H1 (cell line): ENCODE data around the gene TLX1. TPM values are rescaled to one million over a fixed set of nuclear protein-coding genes. Genes with fewer than 3 reads are reported as not detected.

ENCODE experiments used
- CTCF ChIA-PET: fragments of 300-600 bp; sonication (Branson Sonifier 250); formaldehyde crosslinking; loops from one replicate; lab custom pipeline; 2021; ENCODE audit not compliant: partially characterized antibody; lab: Charles Lee
- POLR2A ChIA-PET: fragments of 300-600 bp; sonication (Branson Sonifier 250); formaldehyde crosslinking; loops from one replicate; lab custom pipeline; 2021; ENCODE audit warnings: inconsistent platforms; ENCODE audit not compliant: partially characterized antibody; lab: Charles Lee
- DNase-seq, 2 experiments: peaks; one replicate each; pipeline versions ENCODE4 v3.0.0 to v3.0.0-alpha.2; 2010 to 2022; ENCODE audit warnings: low spot score in 2 of 2, low read depth in 1 of 2, mixed read lengths in 1 of 2
- FAIRE-seq: peaks from 2 replicates; lab custom pipeline; 2011; peaks lifted over from hg19 to GRCh38; lab: Jason Lieb, UNC
- H2AFZ ChIP-seq: 2 replicates; pipeline ENCODE4 v1.8.1; 2012; ENCODE audit warnings: low read length, inconsistent platforms
- H2AK5ac ChIP-seq: 2 replicates; pipeline ENCODE4 v1.6.1; 2013; ENCODE audit warnings: low read depth, low read length
- H2BK120ac ChIP-seq: replicated peaks from 2 replicates; pipeline ENCODE3; 2013; ENCODE audit warnings: low read depth, low read length, inconsistent platforms
- H2BK12ac ChIP-seq: 2 replicates; pipeline ENCODE4 v1.6.1; 2013; ENCODE audit warnings: low read depth, low read length
- H2BK15ac ChIP-seq: 2 replicates; pipeline ENCODE4 v1.6.1; 2013; ENCODE audit warnings: low read length
- H2BK20ac ChIP-seq: 2 replicates; pipeline ENCODE4 v1.6.1; 2013; ENCODE audit warnings: low read length
- H2BK5ac ChIP-seq: 2 replicates; pipeline ENCODE4 v1.6.1; 2013; ENCODE audit warnings: low read depth, low read length
- H3K14ac ChIP-seq: 2 replicates; pipeline ENCODE4 v1.6.1; 2013; ENCODE audit warnings: inconsistent platforms; ENCODE audit not compliant: insufficient read length
- H3K18ac ChIP-seq: 2 replicates; pipeline ENCODE4 v1.6.1; 2013; ENCODE audit warnings: low read length; ENCODE audit errors: extremely low read depth
- H3K23ac ChIP-seq: 2 replicates; pipeline ENCODE4 v1.6.1; 2013; ENCODE audit warnings: inconsistent platforms; ENCODE audit not compliant: insufficient read length
- H3K23me2 ChIP-seq: 2 replicates; pipeline ENCODE4 v1.6.1; 2013; ENCODE audit warnings: low read depth, low read length
- H3K27ac ChIP-seq: 2 replicates; pipeline ENCODE4 v1.6.1; 2011; ENCODE audit warnings: low read depth, low read length, inconsistent platforms
- H3K27me3 ChIP-seq, 4 experiments: replicated peaks in 1 of 4; 1 replicate in 1 of 4; 2 replicates in 3 of 4; pipeline versions ENCODE4 v1.6.1 to v1.8.1; 2011 to 2013; ENCODE audit warnings: low read length in 3 of 4, mild to moderate bottlenecking in 3 of 4, inconsistent platforms in 2 of 4, mixed read lengths in 2 of 4, moderate library complexity in 1 of 4; ENCODE audit not compliant: control insufficient read depth in 3 of 4, insufficient read depth in 3 of 4; ENCODE audit errors: extremely low read depth in 1 of 4
- H3K36me3 ChIP-seq, 4 experiments: 2 replicates each; pipeline versions ENCODE4 v1.6.1 to v1.8.1; 2011 to 2013; ENCODE audit warnings: mild to moderate bottlenecking in 4 of 4, low read length in 3 of 4, moderate library complexity in 2 of 4, control low read depth in 1 of 4, inconsistent platforms in 1 of 4; ENCODE audit not compliant: insufficient read depth in 4 of 4, control insufficient read depth in 2 of 4
- H3K4ac ChIP-seq: replicated peaks from 2 replicates; pipeline ENCODE3; 2013; ENCODE audit warnings: low read length, low read depth, mixed read lengths, inconsistent platforms; ENCODE audit not compliant: insufficient read length
- H3K4me1 ChIP-seq, 4 experiments: replicated peaks in 1 of 4; 1 replicate in 1 of 4; 2 replicates in 3 of 4; pipeline versions ENCODE4 v1.6.1 to v1.8.1; 2011 to 2013; ENCODE audit warnings: low read length in 3 of 4, inconsistent platforms in 2 of 4, mixed read lengths in 1 of 4; ENCODE audit not compliant: insufficient read depth in 4 of 4, control insufficient read depth in 3 of 4
- H3K4me2 ChIP-seq, 2 experiments: 2 replicates each; pipeline versions ENCODE4 v1.6.1 to v1.8.1; 2011 to 2013; ENCODE audit warnings: low read depth in 2 of 2, low read length in 2 of 2, control low read depth in 1 of 2, inconsistent platforms in 1 of 2, mild to moderate bottlenecking in 1 of 2; ENCODE audit not compliant: insufficient read depth in 1 of 2
- H3K4me3 ChIP-seq, 4 experiments: fragments of 200-600, 300-600 bp in 1 of 4; sonication (generic), shearing (Covaris generic), sonication (Bioruptor Twin) in 1 of 4; 2 replicates each; pipeline versions ENCODE4 v1.5.1 to v1.8.1; 2011 to 2016; ENCODE audit warnings: low read length in 4 of 4, low read depth in 3 of 4, control low read depth in 2 of 4, inconsistent platforms in 2 of 4, mild to moderate bottlenecking in 2 of 4, mixed read lengths in 1 of 4, moderate library complexity in 1 of 4; ENCODE audit not compliant: insufficient read depth in 2 of 4; ENCODE audit errors: extremely low read depth in 1 of 4
- H3K56ac ChIP-seq: replicated peaks from 2 replicates; pipeline ENCODE3; 2013; ENCODE audit warnings: low read depth, mild to moderate bottlenecking, mixed read lengths, low read length, inconsistent platforms; ENCODE audit not compliant: insufficient read length
- H3K79me1 ChIP-seq: 2 replicates; pipeline ENCODE4 v1.6.1; 2013; ENCODE audit warnings: low read depth, low read length, control low read depth
- H3K79me2 ChIP-seq, 2 experiments: 2 replicates each; pipeline versions ENCODE4 v1.6.1 to v1.8.1; 2012 to 2013; ENCODE audit warnings: low read length in 2 of 2, mild to moderate bottlenecking in 2 of 2, inconsistent platforms in 1 of 2; ENCODE audit not compliant: insufficient read depth in 2 of 2, control insufficient read depth in 1 of 2
- H3K9ac ChIP-seq, 4 experiments: replicated peaks in 1 of 4; 1 replicate in 1 of 4; 2 replicates in 3 of 4; pipeline versions ENCODE4 v1.6.1 to v1.8.1; 2011 to 2013; ENCODE audit warnings: low read depth in 3 of 4, low read length in 3 of 4, control low read depth in 2 of 4, mild to moderate bottlenecking in 2 of 4, moderate library complexity in 2 of 4, inconsistent platforms in 1 of 4; ENCODE audit errors: extremely low read depth in 1 of 4
- H3K9me3 ChIP-seq, 2 experiments: 2 replicates each; pipeline versions ENCODE4 v1.6.1 to v1.8.1; 2012 to 2013; ENCODE audit warnings: mild to moderate bottlenecking in 2 of 2, moderate library complexity in 2 of 2, control low read depth in 1 of 2, inconsistent platforms in 1 of 2, low read depth in 1 of 2, low read length in 1 of 2, mixed read lengths in 1 of 2; ENCODE audit not compliant: insufficient read depth in 2 of 2
- H4K20me1 ChIP-seq, 2 experiments: replicated peaks in 1 of 2; 2 replicates each; pipeline versions ENCODE3 to v1.8.1; 2011 to 2013; ENCODE audit warnings: inconsistent platforms in 2 of 2, low read length in 2 of 2, mild to moderate bottlenecking in 1 of 2; ENCODE audit not compliant: insufficient read depth in 2 of 2, control insufficient read depth in 1 of 2
- H4K5ac ChIP-seq: 2 replicates; pipeline ENCODE4 v1.6.1; 2013; ENCODE audit warnings: low read length, low read depth, mixed read lengths, inconsistent platforms; ENCODE audit not compliant: insufficient read length
- H4K8ac ChIP-seq: 2 replicates; pipeline ENCODE4 v1.8.0; 2013; ENCODE audit warnings: mild to moderate bottlenecking, moderate library complexity, low read length, inconsistent platforms; ENCODE audit not compliant: insufficient read depth; ENCODE audit errors: extremely low read depth
- H4K91ac ChIP-seq: replicated peaks from 2 replicates; pipeline ENCODE3; 2013; ENCODE audit warnings: low read length, mixed read lengths, inconsistent platforms; ENCODE audit not compliant: insufficient read length
- ASH2L ChIP-seq: fragments of 200-600, 300-600 bp; sonication (generic); IDR thresholded peaks from one replicate; pipeline ENCODE4 v1.7.1; 2017; ENCODE audit warnings: low read length
- BRCA1 ChIP-seq: IDR thresholded peaks from 2 replicates; pipeline ENCODE4 v1.6.1; 2012; ENCODE audit warnings: low read depth, low read length, improper control_type of control experiment
- CEBPB ChIP-seq: IDR thresholded peaks from 2 replicates; pipeline ENCODE4 v1.6.1; 2012; ENCODE audit warnings: low read depth, low read length
- CTCF ChIP-seq, 3 experiments: IDR thresholded peaks; 1 replicate in 2 of 3; 2 replicates in 1 of 3; pipeline versions ENCODE4 v1.5.1 to v1.6.1; 2011; ENCODE audit warnings: low read length in 3 of 3, mild to moderate bottlenecking in 3 of 3, inconsistent platforms in 2 of 3, low read depth in 1 of 3, moderate library complexity in 1 of 3; ENCODE audit not compliant: insufficient read depth in 1 of 3; ENCODE audit errors: control extremely low read depth in 1 of 3
- EGR1 ChIP-seq: IDR thresholded peaks from 2 replicates; pipeline ENCODE4 v1.6.1; 2011; ENCODE audit warnings: low read depth, low read length, borderline replicate concordance
- JUN ChIP-seq: IDR thresholded peaks from 2 replicates; pipeline ENCODE4 v1.6.1; 2011; ENCODE audit warnings: low read depth, mild to moderate bottlenecking, improper control_type of control experiment, low read length
- KDM5A ChIP-seq: fragments of 200-600 bp; IDR thresholded peaks from 2 replicates; pipeline ENCODE4 v1.7.1; 2012; ENCODE audit warnings: mild to moderate bottlenecking, low read length, inconsistent platforms, mixed read lengths
- SAP30 ChIP-seq: fragments of 300-600 bp; sonication (generic); IDR thresholded peaks from 2 replicates; pipeline ENCODE4 v1.7.1; 2012; ENCODE audit warnings: low read length, moderate library complexity, mild to moderate bottlenecking, inconsistent platforms; ENCODE audit not compliant: insufficient read depth, insufficient replicate concordance
- WGBS, 2 experiments: shearing (Covaris generic) in 1 of 2; methylation state at CpG; one replicate each; pipeline versions ENCODE4 v1.1.6 to v1.1.7; 2013 to 2015; ENCODE audit warnings: low lambda C conversion rate in 2 of 2, mixed read lengths in 2 of 2, inconsistent platforms in 1 of 2, low coverage in 1 of 2, missing lambda C conversion rate in 1 of 2; ENCODE audit not compliant: insufficient replicate concordance in 2 of 2, insufficient coverage in 1 of 2, insufficient read length in 1 of 2; ENCODE audit errors: extremely low coverage in 1 of 2, missing lambda C conversion rate in 1 of 2; 5-methylcytosine and 5-hydroxymethylcytosine counted together
- polyA plus RNA-seq, 7 experiments: library from polyadenylated mRNA; depleted of rRNA in 3 of 7; stranded (reverse) in 5 of 7; unstranded in 2 of 7; fragments of >200 nt in 5 of 7; fragments of 200-250 nt in 2 of 7; gene quantifications; 1 replicate in 5 of 7; 2 replicates in 1 of 7; 4 replicates in 1 of 7; pipeline versions ENCODE4 v1.2.1 to v1.2.3, GENCODE V29; 2011 to 2013; ENCODE audit warnings: missing spikeins in 2 of 7, mixed read lengths in 2 of 7
- total RNA-seq: library from RNA; stranded (reverse); fragmentation: NEBNext Ultra II Directional; extraction: Animal tissue kit (Norgen Biotek cat#: 25700); gene quantifications from 2 replicates; pipeline ENCODE4 v1.2.1, GENCODE V29; 2021

Gene TLX1
- total and polyA plus RNA-seq, 2 of the 8 experiments (the other 6 are each of a cell fraction or from before 2014, with no cell fraction given): not detected

- H3K27ac ChIP-seq: no peak overlapping the region
- H3K14ac ChIP-seq: no peak overlapping the region
- H3K4me2 ChIP-seq: no peak overlapping the region
- H2BK5ac ChIP-seq: no peak overlapping the region
- no peak overlapping the region for H3K9ac ChIP-seq
- H2BK20ac ChIP-seq: no peak overlapping the region
- CTCF ChIA-PET: interaction anchor here (0.9 to 1.1 kb wide), 4 partner anchors 8 to 106 kb away, joined by 3 to 6 read pairs (median 3); no protein-coding TSS in a partner anchor
- DNase-seq (no peak), FAIRE-seq (no peak)
- H3K27me3 ChIP-seq: no peaks in the 10 kb centered on the region; a peak in 2 of 7 replicates
- no peak overlapping the region for H3K56ac ChIP-seq
- no peak overlapping the region for H3K18ac ChIP-seq
- POLR2A ChIA-PET: interaction anchor here (0.8 kb wide), 1 partner anchor 10 kb away, joined by 4 read pairs; no protein-coding TSS in a partner anchor
- no peak overlapping the region for H2AFZ ChIP-seq
- no peak overlapping the region for H4K8ac ChIP-seq
- no peak overlapping the region for H2BK15ac ChIP-seq
- no peak overlapping the region for H2BK120ac ChIP-seq
- 76% methylated on average over 4 of the region's 4 CpGs; no CpG with 5 or more reads in 1 of the 2 experiments for WGBS, 2 experiments
- no peaks in the 10 kb centered on the region for H3K79me1 ChIP-seq
- no peak for TF ChIP-seq BRCA1
- no peak for TF ChIP-seq KDM5A
- no peak for TF ChIP-seq SAP30
- TF ChIP-seq ASH2L: no peak
- no peak for TF ChIP-seq CEBPB
- TF ChIP-seq EGR1: no peak
- no peak for TF ChIP-seq CTCF (IDR thresholded peaks at IDR 0.05; ENCODE audit: control extremely low read depth in 1 of 3, insufficient read depth in 1 of 3, low read depth in 1 of 3, low read length in 3 of 3)
- TF ChIP-seq JUN: no peak
- no peak overlapping the region for H4K5ac ChIP-seq
- H2AK5ac ChIP-seq: no peak overlapping the region
- H3K79me2 ChIP-seq: no peaks in the 10 kb centered on the region
- no peaks in the 10 kb centered on the region for H4K20me1 ChIP-seq
- no peak overlapping the region for H4K91ac ChIP-seq
- no peaks in the 10 kb centered on the region for H3K23me2 ChIP-seq
- H3K4me1 ChIP-seq: no peaks in the 10 kb centered on the region
- no peaks in the 10 kb centered on the region for H3K36me3 ChIP-seq
- H3K4ac ChIP-seq: no peak overlapping the region
- no peak overlapping the region for H3K23ac ChIP-seq
- H2BK12ac ChIP-seq: no peak overlapping the region
- H3K9me3 ChIP-seq: peaks cover 0 to 2% of the 10 kb centered on the region in 2 experiments; a peak in 1 of 4 replicates
- H3K4me3 ChIP-seq: no peak overlapping the region
Observed at GRCh38 chr10:101176577-101176976, 45.5 kb downstream of the TLX1 start.
